ENCODE data around the gene ABHD17B. TPM values are rescaled to one million over a fixed set of nuclear protein-coding genes. Genes with fewer than 3 reads are reported as not detected.
A peak's percentile ranks its signal among the peaks of the same experiment; 100 is the strongest.

Gene ABHD17B
- total and polyA plus RNA-seq, 2 donors (not counting 3 experiments of a cell fraction or from before 2014, with no cell fraction given) = 12.8 to 16.8 TPM

DNA sequence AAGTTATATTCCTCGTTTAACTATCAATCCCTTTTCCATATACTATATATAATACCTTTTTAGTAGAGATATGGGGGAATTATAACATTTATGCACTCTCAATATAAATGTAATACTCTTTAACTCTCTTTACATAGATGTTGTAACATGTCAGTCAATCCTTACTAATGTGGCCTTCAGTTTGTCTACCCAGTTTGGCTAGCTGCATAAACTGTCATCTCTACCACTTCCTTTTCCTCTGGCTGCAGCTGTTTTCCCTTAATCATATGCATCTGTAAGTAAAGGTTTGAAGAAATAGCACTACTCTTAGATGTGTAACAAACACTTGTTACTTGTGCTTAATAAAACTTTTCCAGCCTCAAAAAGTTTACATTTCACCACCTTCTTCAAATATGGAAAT lies 13.4 kb downstream of the ABHD17B start:
- Histone ChIP-seq H3K27me3 (ENCODE audit: control insufficient read depth in 2 of 2, insufficient read depth in 2 of 2, low read length in 2 of 2) (no peaks in the 10 kb centered on the region), H3K79me2 (ENCODE audit: control insufficient read depth, insufficient read depth, low read length) (peaks cover 72% of the 10 kb centered on the region), H3K4me2 (ENCODE audit: insufficient read depth, low read length) (no peak overlapping the region), H3K4me3 (replicated peaks in 1 of 3; ENCODE audit: insufficient read depth in 1 of 3, low read depth in 1 of 3, low read length in 3 of 3) (no peak overlapping the region), H3K4me1 (ENCODE audit: control insufficient read depth, extremely low read depth, insufficient read depth, low read length) (no peaks in the 10 kb centered on the region), H2AFZ (ENCODE audit: low read depth, low read length) (no peak overlapping the region), H3K27ac (ENCODE audit: insufficient read depth, low read depth, low read length) (no peak overlapping the region), H3K9me1 (replicated peaks; ENCODE audit: control insufficient read depth, extremely low read depth, insufficient read depth, low read length) (no peaks in the 10 kb centered on the region), H3K36me3 (ENCODE audit: control insufficient read depth in 2 of 2, extremely low read depth in 1 of 2, insufficient read depth in 2 of 2, low read length in 2 of 2) (no peaks in the 10 kb centered on the region), H4K20me1 (replicated peaks; ENCODE audit: control insufficient read depth, extremely low read depth, insufficient read depth, low read length) (peaks cover 13% of the 10 kb centered on the region), H3K9ac (replicated peaks; ENCODE audit: extremely low read depth, insufficient read depth, low read length) (no peak overlapping the region), H3K9me3 (replicated peaks; ENCODE audit: control insufficient read depth, insufficient read depth, low read length) (no peaks in the 10 kb centered on the region)
- dilution Hi-C loops (cut with MboI; ENCODE audit: extremely low pct_ligation_motif_present, low sequenced_read_pairs) = no loop called here
- intact Hi-C loops (cut with micrococcal nuclease) = no loop called here
- peak; percentile 15 for DNase-seq (ENCODE audit: low read depth, low spot score)
- no peak for TF ChIP-seq POLR2AphosphoS5 (IDR thresholded peaks at IDR 0.05; ENCODE audit: insufficient read depth, low read depth, low read length)
- TF ChIP-seq FOS (IDR thresholded peaks at IDR 0.05; ENCODE audit: borderline replicate concordance, insufficient read depth, low read length) = no peak
- TF ChIP-seq, protein P1, sequence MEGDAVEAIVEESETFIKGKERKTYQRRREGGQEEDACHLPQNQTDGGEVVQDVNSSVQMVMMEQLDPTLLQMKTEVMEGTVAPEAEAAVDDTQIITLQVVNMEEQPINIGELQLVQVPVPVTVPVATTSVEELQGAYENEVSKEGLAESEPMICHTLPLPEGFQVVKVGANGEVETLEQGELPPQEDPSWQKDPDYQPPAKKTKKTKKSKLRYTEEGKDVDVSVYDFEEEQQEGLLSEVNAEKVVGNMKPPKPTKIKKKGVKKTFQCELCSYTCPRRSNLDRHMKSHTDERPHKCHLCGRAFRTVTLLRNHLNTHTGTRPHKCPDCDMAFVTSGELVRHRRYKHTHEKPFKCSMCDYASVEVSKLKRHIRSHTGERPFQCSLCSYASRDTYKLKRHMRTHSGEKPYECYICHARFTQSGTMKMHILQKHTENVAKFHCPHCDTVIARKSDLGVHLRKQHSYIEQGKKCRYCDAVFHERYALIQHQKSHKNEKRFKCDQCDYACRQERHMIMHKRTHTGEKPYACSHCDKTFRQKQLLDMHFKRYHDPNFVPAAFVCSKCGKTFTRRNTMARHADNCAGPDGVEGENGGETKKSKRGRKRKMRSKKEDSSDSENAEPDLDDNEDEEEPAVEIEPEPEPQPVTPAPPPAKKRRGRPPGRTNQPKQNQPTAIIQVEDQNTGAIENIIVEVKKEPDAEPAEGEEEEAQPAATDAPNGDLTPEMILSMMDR (IDR thresholded peaks at IDR 0.05; ENCODE audit: extremely low read depth in 1 of 2, insufficient read depth in 1 of 2, low read depth in 1 of 2, low read length in 2 of 2) = no peak
- TF ChIP-seq, protein P2, sequence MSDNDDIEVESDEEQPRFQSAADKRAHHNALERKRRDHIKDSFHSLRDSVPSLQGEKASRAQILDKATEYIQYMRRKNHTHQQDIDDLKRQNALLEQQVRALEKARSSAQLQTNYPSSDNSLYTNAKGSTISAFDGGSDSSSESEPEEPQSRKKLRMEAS (IDR thresholded peaks at IDR 0.05; ENCODE audit: insufficient read depth, insufficient read length) = no peak
- TF ChIP-seq EZH2 (IDR thresholded peaks at IDR 0.05; ENCODE audit: borderline replicate concordance, low read depth, low read length, severe bottlenecking) = no peak
- no peak for TF ChIP-seq JUN (IDR thresholded peaks at IDR 0.05; ENCODE audit: borderline replicate concordance, insufficient read depth, insufficient read length, low read depth)
- TF ChIP-seq POLR2A (IDR thresholded peaks at IDR 0.05; ENCODE audit: low read depth, low read length) = no peak
- TF ChIP-seq GATA2 (IDR thresholded peaks at IDR 0.05; ENCODE audit: insufficient read depth, insufficient read length, low read depth, low read length) = no peak
- TF ChIP-seq MYC (IDR thresholded peaks at IDR 0.05; ENCODE audit: low read depth, low read length) = no peak
- POLR2A ChIA-PET = interaction anchor here (1.4 kb wide), 1 partner anchor 13 kb away, joined by 4 read pairs; the partner anchor contains the start of genes ABHD17B and C9orf85
- CTCF ChIA-PET = interaction anchor here (1.5 to 1.7 kb wide), 2 partner anchors 10 to 18 kb away, joined by 3 read pairs; no protein-coding TSS in a partner anchor
- no TSS peak for BruUV-seq (replicated peaks)
- FAIRE-seq = peak; percentile 18
